GM18868 (cell line): ENCODE data around the gene PPP6R3.

ENCODE experiments used
- ATAC-seq: cut with Tn5 transposase; IDR thresholded peaks from one replicate; pipeline ENCODE4 v1.9.1; 2021; ENCODE audit warnings: mild to moderate bottlenecking, moderate library complexity; ENCODE audit not compliant: unreplicated experiment

Gene PPP6R3

GRCh38 chr11:68549789-68550484 is 89.4 kb downstream of the PPP6R3 start:
- no peak for ATAC-seq

- no peak for ATAC-seq
Observed at GRCh38 chr11:68550485-68550817, 89.9 kb downstream of the PPP6R3 start.

GRCh38 chr11:68551223-68551622 is 90.7 kb downstream of the PPP6R3 start:
- no peak for ATAC-seq

GRCh38 chr11:68551777-68552176 is 91.2 kb downstream of the PPP6R3 start:
- ATAC-seq: no peak

GRCh38 chr11:68552542-68552941 is 92.0 kb downstream of the PPP6R3 start:
- no peak for ATAC-seq

- no peak for ATAC-seq
Observed at GRCh38 chr11:68560216-68560615, 99.7 kb downstream of the PPP6R3 start.

GRCh38 chr11:68563454-68563853 is 102.9 kb downstream of the PPP6R3 start:
- ATAC-seq: no peak

- no peak for ATAC-seq
Observed at GRCh38 chr11:68564261-68564660, 103.7 kb downstream of the PPP6R3 start.

GRCh38 chr11:68565768-68566167 is 105.2 kb downstream of the PPP6R3 start:
- no peak for ATAC-seq

GRCh38 chr11:68567553-68567952 is 107.0 kb downstream of the PPP6R3 start:
- no peak for ATAC-seq

GRCh38 chr11:68569357-68569756 is 108.8 kb downstream of the PPP6R3 start:
- no peak for ATAC-seq

GRCh38 chr11:68570691-68571090 is 110.1 kb downstream of the PPP6R3 start:
- ATAC-seq: no peak

GRCh38 chr11:68574308-68574707 is 113.8 kb downstream of the PPP6R3 start:
- ATAC-seq: no peak

- ATAC-seq: no peak
Observed at GRCh38 chr11:68575025-68575665, 114.6 kb downstream of the PPP6R3 start.

- no peak for ATAC-seq
Observed at GRCh38 chr11:68579455-68579854, 118.9 kb downstream of the PPP6R3 start.

GRCh38 chr11:68581439-68581838 is 120.9 kb downstream of the PPP6R3 start:
- ATAC-seq: no peak

- no peak for ATAC-seq
Observed at GRCh38 chr11:68581901-68582300, 121.3 kb downstream of the PPP6R3 start.

- ATAC-seq: no peak
Observed at GRCh38 chr11:68582416-68583040, 122.0 kb downstream of the PPP6R3 start.

GRCh38 chr11:68583041-68583446 is 122.5 kb downstream of the PPP6R3 start:
- ATAC-seq: no peak

GRCh38 chr11:68584097-68584496 is 123.5 kb downstream of the PPP6R3 start:
- no peak for ATAC-seq

- ATAC-seq: no peak
Observed at GRCh38 chr11:68584991-68585524, 124.5 kb downstream of the PPP6R3 start.
